Stomach (tissue), 4 donors: ENCODE results near the gene GPC5.

Source experiments
- EP300 ChIP-seq: sonication (generic); formaldehyde crosslinking; IDR thresholded peaks from one replicate; pipeline ENCODE4 v1.6.1; 2017; ENCODE audit warnings: antibody characterized with exemption
- POLR2A ChIP-seq, 4 donors: fragments of 450-650 bp; IDR thresholded peaks; one replicate each; pipeline ENCODE4 v1.6.1; 2016; ENCODE audit warnings: antibody characterized with exemption in 4 of 4, control low read depth in 2 of 4, mild to moderate bottlenecking in 1 of 4, moderate library complexity in 1 of 4
- POLR2AphosphoS5 ChIP-seq, 3 donors: sonication (generic); formaldehyde crosslinking; IDR thresholded peaks; one replicate each; pipeline ENCODE4 v1.6.1; 2016; ENCODE audit warnings: antibody characterized with exemption in 3 of 3
- TF ChIP-seq, protein P1 (sequence below), 7 experiments: fragments of 450-650 bp in 4 of 7; fragments of 200-600 bp in 3 of 7; sonication (generic) in 3 of 7; IDR thresholded peaks; one replicate each; pipeline ENCODE4 v1.5.1; 2016 to 2019; ENCODE audit warnings: antibody characterized with exemption in 7 of 7, control low read depth in 2 of 7, mild to moderate bottlenecking in 1 of 7

DNA sequence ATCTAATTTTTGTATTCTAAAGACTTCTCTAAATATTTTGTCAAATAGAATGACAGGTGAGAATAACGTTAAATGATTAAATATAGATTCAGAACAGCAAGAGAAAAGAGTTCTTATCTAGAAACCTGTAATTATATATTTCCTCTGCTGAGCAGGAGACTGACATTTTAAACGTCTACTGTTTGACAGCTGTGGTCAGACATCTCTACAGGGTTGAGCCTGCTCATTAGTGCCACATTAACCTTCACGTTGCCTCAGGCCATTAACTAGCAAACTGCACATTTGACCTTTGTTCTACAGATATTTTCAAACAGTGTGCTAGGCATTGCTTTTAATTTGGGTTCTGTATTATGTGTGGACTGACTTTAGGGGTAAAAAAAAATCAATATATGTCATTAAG, 347.5 kb downstream of the GPC5 start:
- TF ChIP-seq, protein P1, sequence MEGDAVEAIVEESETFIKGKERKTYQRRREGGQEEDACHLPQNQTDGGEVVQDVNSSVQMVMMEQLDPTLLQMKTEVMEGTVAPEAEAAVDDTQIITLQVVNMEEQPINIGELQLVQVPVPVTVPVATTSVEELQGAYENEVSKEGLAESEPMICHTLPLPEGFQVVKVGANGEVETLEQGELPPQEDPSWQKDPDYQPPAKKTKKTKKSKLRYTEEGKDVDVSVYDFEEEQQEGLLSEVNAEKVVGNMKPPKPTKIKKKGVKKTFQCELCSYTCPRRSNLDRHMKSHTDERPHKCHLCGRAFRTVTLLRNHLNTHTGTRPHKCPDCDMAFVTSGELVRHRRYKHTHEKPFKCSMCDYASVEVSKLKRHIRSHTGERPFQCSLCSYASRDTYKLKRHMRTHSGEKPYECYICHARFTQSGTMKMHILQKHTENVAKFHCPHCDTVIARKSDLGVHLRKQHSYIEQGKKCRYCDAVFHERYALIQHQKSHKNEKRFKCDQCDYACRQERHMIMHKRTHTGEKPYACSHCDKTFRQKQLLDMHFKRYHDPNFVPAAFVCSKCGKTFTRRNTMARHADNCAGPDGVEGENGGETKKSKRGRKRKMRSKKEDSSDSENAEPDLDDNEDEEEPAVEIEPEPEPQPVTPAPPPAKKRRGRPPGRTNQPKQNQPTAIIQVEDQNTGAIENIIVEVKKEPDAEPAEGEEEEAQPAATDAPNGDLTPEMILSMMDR (IDR thresholded peaks at IDR 0.05) = no peak
- TF ChIP-seq POLR2A (IDR thresholded peaks at IDR 0.05) (no peak), EP300 (no peak), POLR2AphosphoS5 (IDR thresholded peaks at IDR 0.05) (no peak)
